CD4-positive, alpha-beta T cell treated with Interleukin-1 beta for 1 hour (primary cell): ENCODE results near the gene G6PD.

Source experiments
- DNase-seq, 2 donors: peaks; one replicate each; pipeline ENCODE4 v3.0.0-alpha.2; 2020 to 2022

Gene G6PD

DNA sequence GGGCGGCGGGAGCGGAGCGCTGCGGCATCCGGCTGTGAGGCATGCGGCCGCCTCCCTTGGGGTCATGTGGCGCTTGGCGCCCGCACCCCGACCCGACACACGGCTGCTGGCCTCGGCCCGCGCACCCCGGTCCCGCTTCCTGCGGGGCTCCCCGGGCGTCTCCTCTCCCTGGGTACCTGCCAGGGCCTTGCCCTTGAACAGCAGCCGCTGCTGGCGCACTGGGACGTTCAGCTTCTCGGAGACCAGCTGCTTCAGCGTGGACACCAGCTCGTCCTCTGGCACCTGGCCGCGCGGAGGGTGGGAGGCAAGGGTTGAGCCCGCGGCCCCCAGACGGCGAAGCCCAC lies 60.6 kb downstream of the G6PD start:
- DNase-seq = peak in 1 of 2 donors; percentile 38

DNA sequence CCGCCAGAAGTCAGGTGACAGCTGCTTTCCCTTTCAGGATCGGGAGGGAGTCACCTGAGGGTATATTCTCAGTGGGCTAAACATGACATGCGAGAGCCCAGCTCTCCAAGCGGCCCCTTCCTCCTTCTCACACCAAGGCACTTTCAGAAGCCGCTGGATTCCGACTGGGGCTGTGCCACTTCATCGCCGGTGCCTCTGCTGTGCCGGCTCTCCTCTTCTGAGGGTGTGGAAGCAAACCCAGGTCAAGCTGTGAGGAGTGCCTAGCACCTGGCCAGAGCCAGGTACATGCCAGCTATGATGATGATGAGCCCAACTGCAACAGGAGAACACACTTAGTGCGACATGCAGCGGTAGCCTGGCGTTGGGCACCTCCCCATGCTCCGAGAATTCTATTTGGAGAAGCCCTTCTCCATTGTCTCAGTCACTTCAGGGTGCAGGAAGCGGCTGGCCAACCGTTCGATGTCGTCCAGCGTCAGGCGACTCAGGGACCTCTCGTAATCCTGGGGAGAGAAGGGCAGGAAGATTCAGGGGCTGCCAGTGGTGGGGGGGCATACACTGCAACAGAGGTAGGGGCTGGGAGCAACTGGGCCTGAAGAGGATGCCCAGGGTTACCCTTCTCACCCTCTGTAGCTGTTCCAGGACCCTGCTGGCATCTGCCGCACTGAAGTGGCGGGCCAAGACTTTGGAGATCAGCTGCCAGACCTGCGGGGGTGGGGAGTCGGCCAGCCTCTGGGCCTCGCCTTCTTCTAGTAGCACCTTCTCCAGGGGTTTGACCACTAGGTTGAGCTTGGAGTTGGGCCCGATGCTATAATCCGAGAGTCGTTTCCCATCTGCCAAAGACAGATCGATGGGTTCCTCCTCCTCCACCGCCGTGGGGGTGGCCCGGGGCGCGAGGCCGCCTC lies 61.2 kb downstream of the G6PD start:
- no peak for DNase-seq

DNA sequence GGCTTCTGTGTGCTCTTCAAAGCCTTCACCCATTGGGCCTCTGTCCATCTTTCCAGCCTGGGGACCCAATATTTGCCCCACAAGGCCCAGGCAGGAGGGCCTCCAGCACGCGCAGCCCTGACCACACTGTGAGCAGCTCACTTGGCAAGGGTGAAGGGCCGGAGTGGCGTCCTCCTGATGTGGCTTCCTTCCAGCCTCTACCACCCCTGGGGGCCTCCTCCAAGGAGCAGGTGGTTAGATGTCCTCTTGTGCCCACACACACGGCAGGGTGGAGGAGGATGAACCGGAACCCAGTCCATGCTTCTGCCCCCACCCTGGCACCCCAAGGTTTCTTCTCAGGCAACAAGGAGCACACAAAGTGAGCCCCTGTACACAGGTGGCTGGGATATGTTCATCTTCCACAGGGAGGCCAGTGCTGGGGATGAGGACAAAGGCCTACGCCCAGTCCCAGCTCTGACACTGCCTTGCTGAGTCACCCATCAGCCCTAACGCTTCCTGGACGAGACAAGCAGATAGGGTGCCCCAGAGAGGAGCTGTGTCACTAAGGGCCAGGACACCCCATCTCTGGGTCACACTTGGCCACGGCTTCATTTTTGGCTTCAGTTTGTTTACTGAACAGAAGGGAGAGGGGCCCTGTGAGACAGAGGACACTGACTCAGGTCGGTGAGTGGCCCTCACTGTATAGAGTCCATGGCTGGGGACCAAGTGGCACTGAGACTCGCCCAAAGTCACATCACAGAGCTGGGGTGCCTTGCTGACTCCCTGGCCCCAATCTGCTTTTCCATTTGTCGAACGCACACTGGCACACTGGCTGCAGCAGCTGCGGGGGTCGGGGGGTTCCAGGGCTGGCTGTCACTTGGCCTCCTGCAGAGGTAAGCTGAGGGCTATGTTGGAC lies 62.1 kb downstream of the G6PD start:
- peak in 1 of 2 donors; percentile 41 for DNase-seq

DNA sequence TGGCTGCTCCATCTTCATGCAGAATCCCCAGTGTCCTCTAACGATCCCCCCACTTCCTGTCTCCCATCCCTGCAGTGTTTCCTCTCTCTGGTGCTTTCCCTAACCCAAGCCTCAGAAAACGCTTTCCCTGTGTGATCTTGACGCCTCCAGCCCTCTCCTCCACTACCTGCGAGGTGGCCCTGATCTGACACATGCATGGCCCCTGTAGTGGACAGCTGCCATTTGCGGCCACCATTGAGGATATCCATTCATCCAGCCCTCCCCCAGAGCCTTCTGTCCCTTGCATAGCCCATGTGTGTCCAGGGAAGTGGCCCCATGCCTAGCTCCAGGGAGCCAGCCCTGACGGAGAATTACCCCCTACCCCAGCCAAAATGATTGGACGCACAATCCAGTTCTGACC lies 63.3 kb downstream of the G6PD start:
- no peak for DNase-seq

DNA sequence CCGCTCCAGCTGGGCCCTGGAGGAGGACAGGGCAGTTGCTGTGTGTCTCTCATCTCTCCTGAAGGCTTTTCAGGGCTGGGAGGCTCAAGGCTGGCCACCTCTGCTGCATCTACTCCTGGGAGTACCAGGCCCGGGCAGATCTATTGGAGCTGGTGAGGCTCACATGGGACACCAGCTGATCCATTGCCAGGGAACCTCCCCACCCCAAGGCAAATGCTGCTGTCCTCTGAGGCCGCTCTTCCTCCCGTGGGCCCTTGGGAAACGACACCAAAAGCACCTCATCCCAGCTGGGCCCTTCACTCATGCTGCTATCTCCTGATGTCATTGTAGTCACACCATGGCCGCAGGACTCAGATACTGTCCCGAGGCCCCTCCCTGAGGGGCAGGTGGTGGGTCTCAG lies 63.9 kb downstream of the G6PD start:
- DNase-seq = no peak

DNA sequence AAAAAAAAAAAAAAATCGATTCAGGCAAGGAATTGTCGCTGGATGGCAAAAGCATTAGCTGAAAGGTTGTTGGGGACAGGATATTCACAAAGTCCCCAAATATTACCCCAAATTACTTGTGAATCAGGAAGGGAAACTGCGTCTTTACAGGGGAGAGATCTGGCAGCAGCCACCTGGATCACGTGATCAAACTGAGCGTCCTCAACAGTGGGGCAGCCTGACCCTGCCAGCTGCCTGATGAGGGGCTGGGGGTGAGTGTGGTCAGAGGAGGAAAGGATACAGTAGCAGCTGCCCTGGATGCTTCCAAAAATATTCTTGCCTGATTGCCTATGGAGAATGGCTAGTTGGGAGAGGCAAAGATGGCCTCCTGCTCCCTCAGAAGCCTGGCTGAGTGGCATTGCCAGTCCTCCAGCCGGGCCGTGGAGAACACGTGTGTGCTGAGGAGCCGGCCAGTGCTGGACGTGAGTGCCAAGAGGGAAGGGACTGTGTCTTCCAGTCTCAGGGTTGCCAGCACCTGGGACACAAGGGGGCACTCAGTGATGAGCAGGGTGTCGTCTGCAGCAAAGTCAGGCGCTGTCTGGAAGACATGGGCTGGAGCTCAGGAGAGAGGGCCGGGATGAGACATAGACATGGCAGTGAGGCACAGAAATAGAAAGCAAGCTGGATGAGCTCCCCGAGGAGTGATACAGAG lies 64.6 kb downstream of the G6PD start:
- DNase-seq = no peak
